DMS 273 (cell line): ENCODE results near the gene CLDN22.
"Not testable (repeated sequence)": the region's sequence is repeated elsewhere in the genome, so short reads cannot be mapped to it uniquely, and the experiment has no call there.

ENCODE experiments used
- DNase-seq: peaks from one replicate; lab custom pipeline; 2025; ENCODE audit not compliant: unreplicated experiment; lab: John Stamatoyannopoulos, UW

CLDN22 gene

DNA sequence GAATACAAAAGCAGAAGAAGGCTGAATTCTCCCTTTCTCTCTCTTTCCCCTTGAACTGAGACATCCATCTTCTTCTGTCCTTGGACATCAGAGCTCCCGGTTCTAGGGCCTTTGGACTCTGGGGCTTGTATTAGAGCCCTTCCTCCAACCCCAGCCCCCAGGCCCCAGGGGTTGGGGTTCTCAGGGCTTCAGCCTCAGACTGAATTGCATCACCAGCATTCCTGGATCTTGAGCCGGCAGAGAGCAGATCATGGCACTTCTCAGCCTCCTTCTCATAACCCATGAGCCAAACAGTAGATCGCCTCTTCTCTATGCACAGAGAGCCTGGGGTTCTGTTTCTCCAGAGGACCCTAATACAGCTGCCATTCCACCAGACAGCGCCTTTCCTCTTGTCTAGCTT, 27.5 kb upstream of the CLDN22 start:
- no peak for DNase-seq

DNA sequence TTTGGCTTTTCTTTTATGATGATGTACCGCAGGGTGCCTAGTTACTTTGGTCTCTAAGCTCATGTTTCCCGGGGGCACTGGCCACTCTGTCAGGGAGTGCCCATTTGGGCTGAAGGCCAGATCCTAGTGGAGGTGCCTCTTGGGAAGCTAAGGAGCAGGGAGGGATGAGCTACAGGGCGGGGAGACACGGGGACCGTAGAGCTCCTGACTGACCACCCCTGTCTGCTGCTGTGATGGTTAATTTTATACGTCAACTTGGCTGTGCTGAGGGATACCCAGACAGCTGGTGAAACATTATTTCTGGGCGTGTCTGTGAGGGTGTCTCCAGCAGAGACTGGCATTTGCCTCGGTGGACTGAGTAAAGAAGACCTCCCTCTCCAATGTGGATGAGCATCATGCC, 27.1 kb upstream of the CLDN22 start:
- DNase-seq, result no peak

DNA sequence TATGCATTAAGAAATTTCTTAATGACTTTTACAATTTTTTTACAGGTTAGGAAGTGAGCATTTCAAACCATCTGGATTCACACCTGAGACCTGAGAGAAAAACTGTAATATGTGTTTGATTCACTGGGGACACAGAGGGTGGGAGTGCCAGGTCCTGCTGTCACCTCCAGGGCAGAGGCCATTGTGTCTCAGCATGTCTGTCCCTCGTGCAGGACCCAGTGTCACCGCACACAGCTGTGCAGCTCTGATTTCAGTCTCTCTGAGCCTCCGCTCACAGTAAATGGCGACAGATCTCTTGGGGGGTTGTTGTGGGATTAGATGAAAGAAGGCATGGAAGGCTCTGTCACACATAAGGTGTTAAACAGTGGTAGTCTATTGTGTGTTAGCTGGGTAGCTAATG, 25.2 kb upstream of the CLDN22 start:
- no peak for DNase-seq

DNA sequence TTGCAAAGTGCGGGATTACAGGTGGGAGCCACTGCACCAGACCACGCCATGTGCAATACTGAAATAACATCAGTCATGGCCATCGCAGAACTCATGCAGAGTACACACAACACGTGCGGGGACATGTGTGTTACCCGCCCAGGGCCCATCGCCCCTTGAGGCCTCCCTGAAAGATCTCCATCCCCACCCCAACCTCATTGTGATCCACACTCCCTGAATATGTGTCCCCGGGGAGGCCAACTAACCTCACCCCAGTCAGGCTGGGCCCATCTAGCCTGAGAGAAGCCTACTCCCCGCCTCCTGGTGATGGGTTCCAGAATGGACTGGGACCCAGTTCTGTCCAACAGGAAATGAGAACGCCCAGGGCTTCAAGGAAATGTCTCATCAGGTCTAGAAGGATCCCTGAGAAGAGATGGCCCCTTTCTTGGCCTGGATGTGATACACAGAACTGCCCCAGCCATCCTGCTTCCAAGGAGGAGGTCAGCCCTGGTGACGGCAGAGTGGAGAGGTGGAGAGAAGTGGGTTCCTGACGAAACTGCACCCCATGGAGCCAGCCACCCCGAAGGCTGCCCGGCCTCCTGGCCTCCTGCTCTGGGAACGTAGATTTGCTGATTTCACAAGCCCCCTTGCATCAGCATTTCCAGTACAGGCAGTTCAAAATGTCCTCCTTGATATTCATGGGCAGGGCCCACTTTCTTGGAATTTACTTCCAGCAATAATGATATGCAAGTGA, 24.6 kb upstream of the CLDN22 start:
- no peak for DNase-seq

DNA sequence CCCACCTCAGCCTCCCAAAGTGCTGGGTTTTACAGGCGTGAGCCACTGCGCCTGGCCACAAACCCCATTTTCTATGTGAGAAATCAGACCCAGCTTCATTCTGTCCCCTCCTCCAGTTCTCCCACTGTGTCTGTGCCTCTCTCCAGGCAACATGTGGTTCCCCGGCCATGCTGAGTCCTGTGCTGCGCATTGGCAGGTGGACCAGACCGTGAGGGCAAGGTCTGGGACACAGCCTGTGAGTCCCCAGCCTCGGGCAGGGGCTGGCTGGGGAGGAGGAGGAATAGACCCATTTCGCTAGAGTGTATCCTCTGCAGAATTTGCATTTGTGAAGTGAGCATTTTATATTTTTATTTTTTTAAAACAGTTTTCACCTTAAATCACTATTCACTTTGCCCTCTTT, 23.7 kb upstream of the CLDN22 start:
- no peak for DNase-seq

DNA sequence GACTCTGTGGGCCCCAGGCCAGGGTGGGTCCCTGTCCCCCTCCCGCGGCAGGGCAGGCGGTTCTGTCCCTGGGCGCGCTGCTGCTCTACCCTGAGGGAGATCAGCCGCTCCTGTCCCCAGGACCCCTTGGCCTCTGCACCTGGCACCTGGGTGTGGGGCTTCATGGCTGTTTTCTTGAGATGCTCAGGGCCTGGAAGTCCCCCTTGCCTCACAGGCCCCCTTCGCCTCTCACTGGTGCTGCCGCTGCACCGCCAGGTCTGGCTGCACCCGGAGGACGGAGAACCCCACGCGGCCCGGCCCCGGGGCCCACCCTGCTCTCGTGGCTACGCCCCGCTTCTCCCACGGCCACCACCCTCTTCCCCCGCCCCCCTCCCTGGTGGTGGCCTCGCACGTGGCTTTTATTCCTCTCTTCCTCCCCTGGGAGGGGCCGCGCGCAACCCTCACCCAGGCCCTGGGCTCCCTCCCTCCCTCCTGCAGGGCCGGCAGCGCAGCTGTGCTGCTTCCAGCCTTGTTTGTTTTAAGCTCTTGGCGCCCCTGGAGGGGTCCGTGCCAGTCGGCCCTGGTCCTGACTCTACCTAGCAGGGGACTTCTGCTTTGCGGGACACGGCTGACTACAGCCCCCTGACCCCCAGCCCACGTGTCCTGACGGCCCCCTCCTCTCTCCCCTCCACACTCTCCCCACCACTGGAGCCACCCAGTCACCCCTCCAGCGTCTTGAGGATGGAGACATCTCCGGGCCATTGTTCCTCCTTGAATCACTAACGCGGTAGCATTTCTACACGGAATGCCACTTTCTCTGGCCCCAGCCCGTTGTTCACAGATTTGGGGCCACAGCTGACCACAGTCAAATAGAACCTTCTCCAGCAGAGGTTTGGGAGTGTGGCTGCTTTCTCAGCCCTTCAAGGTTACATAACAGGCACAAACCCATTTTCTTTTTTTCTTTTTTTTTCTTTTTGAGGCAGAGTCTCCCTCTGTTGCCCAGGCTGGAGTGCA, 22.8 kb upstream of the CLDN22 start:
- no peak for DNase-seq

DNA sequence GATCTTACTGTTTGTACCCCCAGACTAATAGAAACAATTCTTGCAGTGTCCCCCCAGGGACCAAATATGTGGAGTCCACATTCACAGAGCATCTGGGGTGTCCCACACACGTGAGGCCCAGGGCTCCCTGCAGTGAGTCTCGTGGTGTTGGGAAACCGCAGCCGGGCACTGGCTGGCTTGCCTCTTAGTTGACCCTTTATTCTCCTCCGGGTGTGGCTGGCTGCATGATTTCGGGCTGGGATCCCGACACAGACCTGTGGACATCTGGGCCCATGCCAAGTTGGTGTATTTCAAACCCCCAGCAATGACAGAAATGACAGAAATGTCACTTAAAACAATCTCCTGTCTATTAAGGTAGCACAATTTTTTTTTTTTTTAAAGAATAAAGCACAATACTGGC, 17.8 kb upstream of the CLDN22 start:
- DNase-seq, result no peak

DNA sequence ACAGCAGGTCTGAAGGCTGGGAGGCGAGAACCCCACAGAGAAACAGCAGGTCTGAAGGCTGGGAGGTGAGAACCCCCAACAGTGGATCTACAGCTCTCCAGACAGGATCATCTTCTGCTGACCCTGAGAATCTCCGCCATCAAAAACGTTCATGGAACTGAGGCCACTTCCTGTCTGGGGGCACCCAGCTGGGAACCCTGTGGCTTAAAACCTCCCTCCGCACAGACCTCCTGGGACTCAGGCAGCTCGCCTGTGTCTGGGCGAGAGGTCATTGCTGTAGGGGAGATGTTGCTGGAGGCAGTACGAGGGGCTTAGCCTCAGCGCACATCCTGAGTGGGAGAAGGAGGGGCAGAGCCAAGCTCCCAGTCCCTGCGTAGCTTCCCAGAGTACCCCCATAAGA, 17.3 kb upstream of the CLDN22 start:
- DNase-seq, result no peak

DNA sequence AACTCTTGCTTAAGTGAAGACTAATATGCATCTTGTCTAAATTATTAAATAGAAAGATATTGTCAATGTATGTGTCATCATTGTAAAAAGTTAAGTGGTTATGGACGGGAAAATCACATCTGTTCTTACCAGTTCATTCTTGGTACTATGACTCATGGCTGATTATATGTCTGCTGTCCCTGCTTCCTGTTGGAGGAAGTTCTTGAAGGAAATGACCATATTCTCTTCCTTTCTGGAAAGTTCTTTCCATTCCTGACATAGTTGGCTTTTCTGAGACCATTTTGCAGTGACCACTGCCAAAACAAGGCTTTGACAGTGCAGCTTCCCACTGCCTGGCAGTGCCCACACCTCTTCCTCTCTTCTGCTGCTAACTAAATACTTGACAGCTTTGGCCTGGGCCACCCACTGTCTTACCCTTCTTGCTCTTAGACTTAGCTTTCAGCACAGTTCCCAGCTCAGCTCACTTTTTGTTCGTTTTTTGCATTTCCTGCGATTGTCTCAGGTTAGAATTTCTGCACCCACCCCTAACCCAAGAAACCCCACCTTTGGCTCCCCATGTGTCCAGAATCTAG, 15.4 kb upstream of the CLDN22 start:
- DNase-seq, result no peak

DNA sequence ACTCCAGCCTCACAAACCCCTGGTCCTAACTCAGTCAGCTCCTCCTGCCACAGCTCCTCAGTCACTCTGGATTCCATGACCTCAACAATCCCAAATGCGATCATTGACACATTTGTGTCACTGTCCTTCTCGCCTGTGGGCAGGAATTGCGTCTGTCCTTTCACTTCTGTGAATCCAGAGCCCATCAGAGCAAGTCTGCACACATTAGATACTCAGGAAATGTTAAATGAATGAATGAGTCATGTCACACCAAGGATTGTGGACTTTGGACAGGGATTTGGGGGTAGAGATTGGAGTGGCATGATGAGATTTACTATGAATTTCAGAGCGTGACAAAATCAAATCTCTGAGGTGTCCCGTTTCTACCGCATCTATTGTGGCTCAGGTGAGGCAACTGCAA, 13.9 kb upstream of the CLDN22 start:
- DNase-seq, result no peak

DNA sequence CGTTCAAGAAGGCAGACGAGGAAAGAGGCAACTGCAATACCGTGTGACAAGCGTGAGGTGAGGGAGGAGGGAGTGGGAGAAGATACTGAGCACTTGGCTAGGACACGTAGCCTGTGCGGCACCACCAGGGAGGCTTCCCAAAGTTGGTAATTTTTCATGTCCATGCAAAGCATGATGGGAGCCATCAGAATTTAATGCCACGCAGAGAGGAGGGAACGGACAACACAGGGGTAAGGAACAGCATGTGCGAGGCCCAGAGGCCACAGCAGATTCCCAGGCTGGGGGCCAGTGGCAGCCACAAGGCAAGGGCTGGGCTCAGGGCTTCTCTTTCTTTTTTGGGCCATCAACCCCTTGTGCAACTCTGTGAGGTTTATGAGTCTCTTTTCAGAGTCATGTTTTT, 13.1 kb upstream of the CLDN22 start:
- no peak for DNase-seq

DNA sequence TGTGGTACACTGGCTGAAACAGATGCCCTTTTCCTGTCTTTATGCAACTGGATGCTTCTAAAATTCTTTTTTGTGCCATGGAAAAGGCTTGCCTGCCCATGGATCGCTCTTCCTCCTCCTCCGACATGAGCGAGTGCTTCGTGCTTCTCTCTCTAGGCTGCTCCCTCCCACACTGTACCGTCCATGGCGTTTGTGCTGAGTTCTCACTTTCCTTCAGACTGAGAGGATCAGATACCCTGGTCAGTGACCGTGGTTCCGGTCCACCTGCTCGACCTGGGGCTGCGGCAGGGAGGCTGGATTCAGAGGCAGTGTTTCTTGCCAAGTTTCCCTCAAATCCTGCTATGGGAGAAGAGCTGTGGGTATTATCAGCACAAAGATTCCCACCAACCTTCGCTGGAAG, 12.4 kb upstream of the CLDN22 start:
- DNase-seq, result no peak

DNA sequence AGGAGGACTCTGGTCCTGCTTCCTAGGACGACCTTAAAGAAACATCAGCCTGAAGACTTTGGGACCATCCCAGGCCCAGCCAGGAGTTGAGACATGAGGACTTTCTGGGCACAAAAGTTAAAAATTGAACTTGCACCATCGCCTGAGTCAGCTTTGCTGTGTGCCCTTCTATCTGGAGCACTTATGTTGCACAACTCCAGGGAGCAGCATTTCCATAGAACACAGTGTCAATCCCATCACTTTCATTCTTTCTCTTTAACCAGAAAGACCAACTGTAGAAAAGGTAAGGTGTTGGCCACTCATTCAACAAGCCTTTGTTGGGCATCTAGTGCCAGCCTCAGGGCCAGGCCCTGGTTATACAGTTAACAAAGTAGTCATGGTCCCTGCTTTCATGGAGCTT, 10.8 kb upstream of the CLDN22 start:
- no peak for DNase-seq

DNA sequence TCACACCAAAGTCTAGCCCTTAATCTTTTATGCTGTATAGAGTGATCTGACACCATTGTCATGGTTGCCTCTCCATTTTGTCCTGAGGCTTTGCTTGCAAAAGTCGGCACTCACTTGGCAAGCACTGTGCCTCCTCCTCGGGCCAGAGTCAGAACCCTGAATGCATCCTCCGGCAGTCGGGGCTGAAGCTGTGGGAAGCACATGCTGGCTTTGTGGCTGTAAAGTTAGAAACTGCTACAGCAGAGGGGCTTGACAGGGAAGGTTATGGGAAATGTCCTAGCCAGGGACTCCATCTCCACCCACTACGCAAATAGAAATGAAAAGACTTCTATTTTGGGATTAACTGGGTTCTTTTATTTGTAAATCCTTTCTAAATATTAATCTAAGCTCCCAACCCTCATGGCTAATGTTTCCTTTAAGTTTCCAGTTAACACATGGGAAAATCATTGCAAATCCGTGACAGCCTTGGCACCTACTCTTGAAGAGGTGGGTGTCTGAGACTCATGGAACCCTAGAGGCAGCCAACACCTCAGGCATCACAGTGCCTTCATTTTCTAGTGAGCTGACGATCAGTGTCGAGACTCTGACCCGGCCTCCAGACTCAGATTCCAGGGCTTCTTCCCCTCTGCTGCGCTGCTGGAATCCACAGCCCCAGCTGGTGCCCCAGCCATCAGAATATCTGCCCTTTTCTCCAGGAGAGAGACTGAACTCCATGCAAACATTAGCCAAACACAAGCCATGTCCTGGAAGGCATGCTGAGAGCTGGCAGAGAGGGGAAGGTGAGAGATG, 10.1 kb upstream of the CLDN22 start:
- DNase-seq, result no peak

DNA sequence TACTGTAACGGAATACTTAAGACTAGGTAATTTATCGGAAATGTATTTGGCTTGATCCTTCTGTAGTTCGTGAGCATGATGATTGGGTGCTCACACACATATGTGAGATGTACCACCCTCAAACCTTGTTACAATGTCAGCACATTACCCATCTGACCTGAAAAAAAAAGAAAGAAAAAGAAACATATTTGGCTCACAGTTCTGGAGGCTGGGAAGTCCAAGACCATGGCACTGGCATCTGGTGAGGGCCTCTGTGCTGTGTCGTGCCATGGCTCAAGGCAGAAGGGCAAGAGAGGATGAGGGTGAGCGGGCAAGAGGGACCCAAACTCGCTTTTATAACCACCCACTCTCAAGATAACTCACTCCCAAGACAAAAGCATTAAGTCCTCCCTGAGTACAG, 9.2 kb upstream of the CLDN22 start:
- DNase-seq, result no peak

DNA sequence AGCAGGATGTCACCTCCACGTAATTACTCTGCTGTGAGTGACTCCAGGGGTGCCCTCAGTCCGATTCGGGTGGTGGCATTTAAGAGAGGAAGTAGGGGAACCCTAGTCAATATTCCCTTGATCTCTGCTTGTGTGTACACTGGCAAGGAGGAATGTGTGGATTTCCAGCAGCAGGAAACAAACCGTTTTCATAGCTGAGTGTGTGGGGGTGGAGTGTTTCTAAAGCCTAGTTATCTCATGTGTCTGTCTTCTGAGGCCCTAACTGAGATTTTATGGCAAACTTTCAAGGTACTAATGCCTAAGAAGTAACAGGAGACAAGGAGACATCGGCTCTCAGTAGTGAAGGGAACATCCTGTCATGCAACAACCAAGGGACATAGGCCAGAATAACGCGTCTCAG, 8.8 kb upstream of the CLDN22 start:
- no peak for DNase-seq

DNA sequence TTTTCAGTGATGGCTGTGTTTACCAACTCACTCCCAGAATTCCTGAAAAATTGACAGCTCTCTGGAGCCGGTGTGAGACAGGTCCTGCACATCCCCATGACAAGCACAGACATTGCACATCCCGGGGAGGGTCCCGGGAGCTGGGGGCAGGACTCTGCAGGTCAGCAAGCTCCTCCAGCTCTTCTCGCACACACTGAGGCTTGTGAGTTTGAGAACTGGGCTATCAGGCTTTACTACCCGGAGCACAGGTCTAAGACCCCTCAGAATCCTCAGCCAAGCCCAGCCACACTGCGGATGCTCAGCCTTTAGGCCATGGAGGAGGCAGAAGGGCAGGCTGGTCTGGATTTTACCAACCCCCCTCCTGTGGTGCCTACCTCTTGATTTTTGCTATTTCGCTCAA, 7.8 kb upstream of the CLDN22 start:
- DNase-seq, result no peak

DNA sequence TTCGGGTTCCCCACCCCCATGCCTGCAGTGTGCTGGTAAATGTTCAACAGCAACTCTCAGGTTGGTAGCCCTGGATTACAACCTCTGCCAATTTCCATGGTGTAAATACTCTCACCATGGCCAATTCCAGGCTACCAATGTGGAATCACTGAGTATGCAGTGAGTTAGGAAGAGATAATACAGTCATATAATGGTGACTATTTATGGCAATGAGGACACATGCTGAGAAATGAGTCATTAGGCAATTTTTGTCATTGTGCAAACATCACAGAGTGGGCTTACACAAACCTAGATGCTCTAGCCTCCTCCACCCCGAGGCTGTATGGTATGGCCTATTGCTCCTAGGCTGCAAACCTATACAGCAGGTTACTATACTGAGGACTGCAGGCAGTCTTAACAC, 6.8 kb upstream of the CLDN22 start:
- DNase-seq, result no peak

DNA sequence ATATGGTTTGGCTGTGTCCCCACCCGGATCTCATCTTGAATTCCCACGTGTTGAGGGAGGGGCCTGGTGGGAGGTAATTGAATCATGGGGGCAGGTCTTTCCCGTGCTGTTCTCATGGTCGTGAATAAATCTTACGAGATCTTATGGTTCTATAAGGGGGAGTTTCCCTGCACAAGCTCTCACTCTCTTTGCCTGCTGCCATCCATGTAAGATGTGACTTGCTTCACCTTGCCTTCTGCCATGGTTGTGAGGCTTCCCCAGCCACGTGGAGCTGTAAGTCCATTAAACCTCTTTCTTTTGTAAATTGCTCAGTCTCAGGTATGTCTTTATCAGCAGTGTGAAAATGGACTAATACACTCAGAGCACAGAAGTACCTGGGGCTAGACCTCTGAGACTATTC, 6.3 kb upstream of the CLDN22 start:
- not testable (repeated sequence) for DNase-seq

DNA sequence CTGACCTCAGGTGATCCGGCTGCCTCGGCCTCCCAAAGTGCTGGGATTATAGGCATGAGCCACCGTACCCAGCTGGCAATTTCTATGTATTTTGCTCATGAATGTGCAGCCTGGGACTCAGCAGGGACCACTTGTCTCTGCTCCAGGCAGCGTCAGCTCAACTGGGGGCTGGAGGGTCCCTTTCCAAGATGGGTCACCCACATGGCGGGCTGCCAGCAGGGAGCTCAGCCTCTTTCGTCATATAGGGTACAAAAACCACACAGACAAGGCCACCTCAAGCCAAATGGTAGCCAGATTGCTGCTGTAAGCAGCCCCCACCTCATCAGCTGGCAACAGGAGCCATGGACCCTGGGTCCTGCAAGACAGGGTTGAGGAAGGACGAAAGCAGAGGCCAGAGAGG, 4.5 kb upstream of the CLDN22 start:
- DNase-seq, result no peak

DNA sequence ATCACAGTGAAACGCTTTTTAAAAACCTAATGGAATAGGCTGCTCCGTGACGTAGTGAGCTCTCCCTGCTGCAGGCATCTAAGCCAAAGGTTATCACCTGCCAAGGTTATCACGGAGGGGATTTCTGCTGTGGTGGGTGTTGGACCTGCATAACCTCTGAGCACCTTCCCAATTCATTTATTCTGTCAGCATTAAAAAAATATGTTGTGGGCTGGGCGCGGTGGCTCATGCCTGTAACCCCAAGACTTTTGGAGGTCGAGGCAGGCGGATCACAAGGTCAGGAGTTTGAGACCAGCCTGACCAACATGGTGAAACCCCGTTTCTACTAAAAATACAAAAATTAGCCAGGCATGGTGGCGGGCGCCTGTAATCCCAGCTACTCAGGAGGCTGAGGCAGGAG, 4.0 kb upstream of the CLDN22 start:
- DNase-seq, result not testable (repeated sequence)
